Measurements from ENCODE around the gene TCL1B.

Gene TCL1B

GRCh38 chr14:95667249-95667693 lies 19.0 kb upstream of the TCL1B start:
- no peak for DNase-seq

GRCh38 chr14:95668235-95668772 lies 17.9 kb upstream of the TCL1B start:
- DNase-seq, result no peak

- DNase-seq, result no peak
Observed at GRCh38 chr14:95674613-95675012, 11.6 kb upstream of the TCL1B start.

- DNase-seq, result no peak
Observed at GRCh38 chr14:95675486-95675885, 10.7 kb upstream of the TCL1B start.

- no peak for DNase-seq
Observed at GRCh38 chr14:95677179-95677835, 8.9 kb upstream of the TCL1B start.

GRCh38 chr14:95679148-95679815 lies 6.9 kb upstream of the TCL1B start:
- no peak for DNase-seq

GRCh38 chr14:95679998-95680735 lies 6.1 kb upstream of the TCL1B start:
- no peak for DNase-seq

- no peak for DNase-seq
Observed at GRCh38 chr14:95681153-95681552, 5.1 kb upstream of the TCL1B start.

- DNase-seq, result peak; percentile 27
Observed at GRCh38 chr14:95683793-95684192, 2.4 kb upstream of the TCL1B start.

GRCh38 chr14:95686935-95687334 lies 709 bp downstream of the TCL1B start:
- DNase-seq, result no peak

- DNase-seq, result no peak
Observed at GRCh38 chr14:95689441-95689840, 3.2 kb downstream of the TCL1B start.

GRCh38 chr14:95690815-95691214 lies 4.6 kb downstream of the TCL1B start:
- no peak for DNase-seq

GRCh38 chr14:95691591-95691990 lies 5.4 kb downstream of the TCL1B start:
- no peak for DNase-seq

- DNase-seq, result no peak
Observed at GRCh38 chr14:95692109-95692508, 5.9 kb downstream of the TCL1B start.

- no peak for DNase-seq
Observed at GRCh38 chr14:95695051-95695450, 8.8 kb downstream of the TCL1B start.

GRCh38 chr14:95695913-95696312 lies 9.7 kb downstream of the TCL1B start:
- no peak for DNase-seq

- no peak for DNase-seq
Observed at GRCh38 chr14:95696741-95697140, 10.5 kb downstream of the TCL1B start.

GRCh38 chr14:95697764-95698163 lies 11.5 kb downstream of the TCL1B start:
- DNase-seq, result no peak

- no peak for DNase-seq
Observed at GRCh38 chr14:95698287-95698686, 12.1 kb downstream of the TCL1B start.

- DNase-seq, result no peak
Observed at GRCh38 chr14:95699412-95699811, 13.2 kb downstream of the TCL1B start.

GRCh38 chr14:95700221-95700976 lies 14.2 kb downstream of the TCL1B start:
- DNase-seq, result no peak

- no peak for DNase-seq
Observed at GRCh38 chr14:95701846-95702221, 15.6 kb downstream of the TCL1B start.

GRCh38 chr14:95703341-95703740 lies 17.1 kb downstream of the TCL1B start:
- DNase-seq, result no peak

Measured in CD4-positive, alpha-beta T cell treated with Interleukin-21 for 1 hour (primary cell).